Measurements from ENCODE around the gene CLCN6. TPM values are rescaled to one million over a fixed set of nuclear protein-coding genes. Genes with fewer than 3 reads are reported as not detected.
A peak's percentile ranks its signal among the peaks of the same experiment; 100 is the strongest.

The CLCN6 gene, protein sequence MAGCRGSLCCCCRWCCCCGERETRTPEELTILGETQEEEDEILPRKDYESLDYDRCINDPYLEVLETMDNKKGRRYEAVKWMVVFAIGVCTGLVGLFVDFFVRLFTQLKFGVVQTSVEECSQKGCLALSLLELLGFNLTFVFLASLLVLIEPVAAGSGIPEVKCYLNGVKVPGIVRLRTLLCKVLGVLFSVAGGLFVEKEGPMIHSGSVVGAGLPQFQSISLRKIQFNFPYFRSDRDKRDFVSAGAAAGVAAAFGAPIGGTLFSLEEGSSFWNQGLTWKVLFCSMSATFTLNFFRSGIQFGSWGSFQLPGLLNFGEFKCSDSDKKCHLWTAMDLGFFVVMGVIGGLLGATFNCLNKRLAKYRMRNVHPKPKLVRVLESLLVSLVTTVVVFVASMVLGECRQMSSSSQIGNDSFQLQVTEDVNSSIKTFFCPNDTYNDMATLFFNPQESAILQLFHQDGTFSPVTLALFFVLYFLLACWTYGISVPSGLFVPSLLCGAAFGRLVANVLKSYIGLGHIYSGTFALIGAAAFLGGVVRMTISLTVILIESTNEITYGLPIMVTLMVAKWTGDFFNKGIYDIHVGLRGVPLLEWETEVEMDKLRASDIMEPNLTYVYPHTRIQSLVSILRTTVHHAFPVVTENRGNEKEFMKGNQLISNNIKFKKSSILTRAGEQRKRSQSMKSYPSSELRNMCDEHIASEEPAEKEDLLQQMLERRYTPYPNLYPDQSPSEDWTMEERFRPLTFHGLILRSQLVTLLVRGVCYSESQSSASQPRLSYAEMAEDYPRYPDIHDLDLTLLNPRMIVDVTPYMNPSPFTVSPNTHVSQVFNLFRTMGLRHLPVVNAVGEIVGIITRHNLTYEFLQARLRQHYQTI
- total RNA-seq = 18.6 TPM

DNA sequence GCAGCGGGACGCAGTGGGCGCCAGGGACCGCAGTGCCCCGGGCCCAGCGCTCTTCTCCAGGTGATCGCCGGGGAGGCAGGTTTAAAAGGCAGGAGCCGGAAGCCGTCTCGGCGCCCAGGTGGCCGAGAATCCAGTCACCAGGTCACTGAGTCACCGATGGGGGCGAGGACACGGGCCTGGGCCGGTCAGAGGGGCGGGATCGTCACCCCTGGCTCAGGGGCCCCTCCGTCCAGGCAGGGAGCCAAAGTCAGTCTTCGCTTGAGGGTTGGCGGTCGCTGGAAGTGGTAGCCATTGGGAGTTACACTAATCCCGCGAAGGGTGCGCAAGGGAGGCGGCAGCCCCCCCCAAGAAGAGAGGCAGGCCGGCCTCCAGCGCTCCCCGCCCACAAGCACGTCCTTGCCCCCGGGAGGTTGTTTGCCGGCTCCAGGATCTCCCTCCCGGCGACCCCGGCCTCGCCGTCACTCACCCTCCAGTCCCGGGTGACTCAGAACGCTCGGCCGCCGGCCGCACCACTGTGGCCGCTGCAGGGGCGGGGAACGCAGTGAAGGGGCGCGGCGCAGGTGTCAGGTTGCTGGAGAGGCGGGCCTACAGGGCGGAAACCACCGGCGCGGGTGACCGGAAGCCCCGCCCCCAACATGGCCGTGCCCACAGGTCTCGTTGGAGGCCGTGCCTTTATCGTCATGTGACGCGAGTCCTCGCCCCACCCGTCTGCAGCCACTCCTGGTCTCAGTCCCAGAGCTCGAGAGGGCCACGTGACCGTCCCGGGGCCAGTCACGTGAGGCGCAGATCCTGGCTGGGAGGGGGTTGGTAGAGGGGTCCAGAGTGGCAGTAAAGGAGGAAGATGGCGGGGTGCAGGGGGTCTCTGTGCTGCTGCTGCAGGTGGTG lies at the start of gene CLCN6, which contains the start of gene MTHFR:
TSS of gene CLCN6 (plus strand) at position 770 of the 885 bp plus-strand sequence. CDS start at position 842, 72 bp downstream.
TSS of gene MTHFR (minus strand) at position 543 of the 885 bp plus-strand sequence. CDS start 2,848 bp downstream, outside the sequence.
- H3K36me3 ChIP-seq = peaks cover 7 to 14% of the 10 kb centered on the region in 2 donors
- H3K27me3 ChIP-seq = no peaks in the 10 kb centered on the region
- H3K9me3 ChIP-seq = no peaks in the 10 kb centered on the region
- peak within 1 kb of the TSS; percentile 97 to 99 for H3K27ac ChIP-seq
- H3K4me3 ChIP-seq = peak within 1 kb of the TSS; percentile 85
- peak; percentile 98 to 99 for DNase-seq (ENCODE audit: low spot score in 2 of 2)
- TF ChIP-seq, protein P1, sequence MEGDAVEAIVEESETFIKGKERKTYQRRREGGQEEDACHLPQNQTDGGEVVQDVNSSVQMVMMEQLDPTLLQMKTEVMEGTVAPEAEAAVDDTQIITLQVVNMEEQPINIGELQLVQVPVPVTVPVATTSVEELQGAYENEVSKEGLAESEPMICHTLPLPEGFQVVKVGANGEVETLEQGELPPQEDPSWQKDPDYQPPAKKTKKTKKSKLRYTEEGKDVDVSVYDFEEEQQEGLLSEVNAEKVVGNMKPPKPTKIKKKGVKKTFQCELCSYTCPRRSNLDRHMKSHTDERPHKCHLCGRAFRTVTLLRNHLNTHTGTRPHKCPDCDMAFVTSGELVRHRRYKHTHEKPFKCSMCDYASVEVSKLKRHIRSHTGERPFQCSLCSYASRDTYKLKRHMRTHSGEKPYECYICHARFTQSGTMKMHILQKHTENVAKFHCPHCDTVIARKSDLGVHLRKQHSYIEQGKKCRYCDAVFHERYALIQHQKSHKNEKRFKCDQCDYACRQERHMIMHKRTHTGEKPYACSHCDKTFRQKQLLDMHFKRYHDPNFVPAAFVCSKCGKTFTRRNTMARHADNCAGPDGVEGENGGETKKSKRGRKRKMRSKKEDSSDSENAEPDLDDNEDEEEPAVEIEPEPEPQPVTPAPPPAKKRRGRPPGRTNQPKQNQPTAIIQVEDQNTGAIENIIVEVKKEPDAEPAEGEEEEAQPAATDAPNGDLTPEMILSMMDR (IDR thresholded peaks at IDR 0.05) = no peak
- intact Hi-C loops (cut with DNase I) = loop anchor here (1.0 to 5.0 kb wide), 5 partner anchors 69 to 175 kb away; partner anchors contain the start of genes AGTRAP, FBXO2, FBXO44 and MAD2L2
- H3K4me1 ChIP-seq = peaks cover 11 to 26% of the 10 kb centered on the region in 2 donors

GRCh38 chr1:11757047-11757446 lies 48.9 kb upstream of the CLCN6 start:
- Histone ChIP-seq H3K36me3 (no peaks in the 10 kb centered on the region), H3K4me1 (peaks cover 0 to 1% of the 10 kb centered on the region in 2 donors), H3K27me3 (peaks cover 6% of the 10 kb centered on the region), H3K9me3 (no peaks in the 10 kb centered on the region), H3K27ac (no peak overlapping the region), H3K4me3 (no peak overlapping the region)
- intact Hi-C loops (cut with DNase I) = no loop called here
- TF ChIP-seq, protein P1 (IDR thresholded peaks at IDR 0.05) = no peak
- no peak for DNase-seq (ENCODE audit: low spot score in 2 of 2)

GRCh38 chr1:11759791-11760190 lies 46.2 kb upstream of the CLCN6 start:
- no peaks in the 10 kb centered on the region for H3K36me3 ChIP-seq
- no peak for DNase-seq (ENCODE audit: low spot score in 2 of 2)
- TF ChIP-seq, protein P1 (IDR thresholded peaks at IDR 0.05) = no peak
- peaks cover 0 to 3% of the 10 kb centered on the region in 2 donors for H3K4me1 ChIP-seq
- no peak overlapping the region for H3K4me3 ChIP-seq
- no peak overlapping the region for H3K27ac ChIP-seq
- peaks cover 10% of the 10 kb centered on the region for H3K27me3 ChIP-seq
- intact Hi-C loops (cut with DNase I) = no loop called here
- no peaks in the 10 kb centered on the region for H3K9me3 ChIP-seq

- intact Hi-C loops (cut with DNase I) = no loop called here
- Histone ChIP-seq H3K4me3 (no peak overlapping the region), H3K9me3 (no peaks in the 10 kb centered on the region), H3K4me1 (peaks cover 0 to 3% of the 10 kb centered on the region in 2 donors), H3K36me3 (no peaks in the 10 kb centered on the region), H3K27ac (no peak overlapping the region), H3K27me3 (peaks cover 10% of the 10 kb centered on the region)
- TF ChIP-seq, protein P1 (IDR thresholded peaks at IDR 0.05) = no peak
- DNase-seq (ENCODE audit: low spot score in 2 of 2) = no peak
These were observed 44.7 kb upstream of the CLCN6 start for GRCh38 chr1:11761285-11761684.

- DNase-seq (ENCODE audit: low spot score in 2 of 2) = no peak
- Histone ChIP-seq H3K36me3 (no peaks in the 10 kb centered on the region), H3K4me1 (peaks cover 0 to 3% of the 10 kb centered on the region in 2 donors), H3K4me3 (no peak within 1 kb of the TSS), H3K9me3 (no peaks in the 10 kb centered on the region), H3K27me3 (peaks cover 10% of the 10 kb centered on the region), H3K27ac (no peak within 1 kb of the TSS)
- intact Hi-C loops (cut with DNase I) = no loop called here
- TF ChIP-seq, protein P1 (IDR thresholded peaks at IDR 0.05) = no peak
These were observed 44.0 kb upstream of the CLCN6 start, which contains the start of gene C1orf167 for GRCh38 chr1:11761988-11762406. Gene C1orf167, plus strand, starts transcription at chr1:11762193. Its CDS starts 2,208 bp downstream, at chr1:11764401.

All from ascending aorta (tissue), 2 donors.